GM12878 (cell line): Measurements from ENCODE around the gene TP53I11. TPM values are rescaled to one million over a fixed set of nuclear protein-coding genes. Genes with fewer than 3 reads are reported as not detected.

Experiments used
- ATAC-seq: fragments of 200-7000 bp; cut with Tn5 transposase; 3 replicates; pipeline ENCODE4 v1.9.1; 2020; ENCODE audit warnings: mild to moderate bottlenecking, moderate library complexity
- BruUV-seq: library from RNA; stranded (reverse); fragments of 400-500 nt; replicated peaks from 2 replicates; lab custom pipeline; 2021; lab: Mats Ljungman, UMichigan
- CTCF ChIA-PET: fragments of 300-600 bp; sonication (Branson Sonifier 250); formaldehyde crosslinking; extraction: SDS; loops from one replicate; lab custom pipeline; 2021; ENCODE audit warnings: inconsistent platforms; lab: Yijun Ruan, JAX
- POLR2A ChIA-PET: fragments of 350-600 bp; formaldehyde crosslinking; extraction: SDS; loops from one replicate; lab custom pipeline; 2021; ENCODE audit warnings: inconsistent platforms; lab: Charles Lee
- RAD21 ChIA-PET: fragments of 300-600 bp; sonication (Branson Sonifier 250); formaldehyde crosslinking; loops from one replicate; lab custom pipeline; 2023; ENCODE audit warnings: antibody characterized with exemption; ENCODE audit not compliant: unreplicated experiment; lab: Charles Lee
- SMC1A ChIA-PET: fragments of 300-600 bp; sonication (Branson Sonifier 250); formaldehyde crosslinking; loops from one replicate; lab custom pipeline; 2023; ENCODE audit not compliant: unreplicated experiment, uncharacterized antibody; lab: Charles Lee
- DNase-seq: peaks from one replicate; pipeline ENCODE4 v3.0.0-alpha.2; 2011; ENCODE audit warnings: low read depth, low spot score
- FAIRE-seq: peaks from 3 replicates; lab custom pipeline; 2011; peaks lifted over from hg19 to GRCh38; lab: Jason Lieb, UNC
- H2AFZ ChIP-seq: 2 replicates; pipeline ENCODE4 v1.6.0; 2011; ENCODE audit warnings: low read depth, low read length, control low read depth; ENCODE audit not compliant: control insufficient read depth
- H3K27ac ChIP-seq: 2 replicates; pipeline ENCODE4 v1.5.1; 2011; ENCODE audit warnings: control low read depth; ENCODE audit not compliant: control insufficient read depth, insufficient read depth
- H3K27me3 ChIP-seq, 2 experiments: replicated peaks in 1 of 2; 2 replicates each; pipeline versions ENCODE4 v1.6.0 to v1.6.1; 2011; ENCODE audit warnings: low read length in 1 of 2; ENCODE audit not compliant: control insufficient read depth in 2 of 2, insufficient read depth in 2 of 2
- H3K36me3 ChIP-seq, 2 experiments: 2 replicates each; pipeline ENCODE4 v1.5.1; 2011; ENCODE audit warnings: low read length in 1 of 2; ENCODE audit not compliant: control insufficient read depth in 2 of 2, insufficient read depth in 2 of 2
- H3K4me1 ChIP-seq: 2 replicates; pipeline ENCODE4 v1.6.1; 2011; ENCODE audit warnings: mild to moderate bottlenecking, low read length, moderate library complexity, mixed read lengths; ENCODE audit not compliant: control insufficient read depth, insufficient read depth
- H3K4me2 ChIP-seq: 2 replicates; pipeline ENCODE4 v1.6.0; 2011; ENCODE audit warnings: control low read depth; ENCODE audit not compliant: control insufficient read depth, insufficient read depth
- H3K4me3 ChIP-seq: fragments of 200-600 bp; sonication (generic); 2 replicates; pipeline ENCODE4 v1.5.1; 2016
- H3K79me2 ChIP-seq: 2 replicates; pipeline ENCODE4 v1.6.0; 2011; ENCODE audit warnings: low read length; ENCODE audit not compliant: control insufficient read depth, insufficient read depth
- H3K9ac ChIP-seq: 2 replicates; pipeline ENCODE4 v1.8.0; 2011; ENCODE audit warnings: low read length, control low read depth, mixed read lengths; ENCODE audit not compliant: control insufficient read depth, insufficient read depth
- H3K9me3 ChIP-seq: replicated peaks from 3 replicates; pipeline ENCODE4 v1.5.1; 2011; ENCODE audit warnings: mild to moderate bottlenecking, low read length; ENCODE audit not compliant: control insufficient read depth, insufficient read depth
- H4K20me1 ChIP-seq: 2 replicates; pipeline ENCODE4 v1.6.0; 2011; ENCODE audit not compliant: control insufficient read depth, insufficient read depth
- CBX3 ChIP-seq: fragments of 200-600 bp; sonication (generic); IDR thresholded peaks from 2 replicates; pipeline ENCODE4 v1.6.1; 2016; ENCODE audit warnings: low read depth, borderline replicate concordance
- EED ChIP-seq: sonication (generic); IDR thresholded peaks from 2 replicates; pipeline ENCODE4 v1.6.1; 2016; ENCODE audit warnings: antibody characterized with exemption, low read depth
- EGR1 ChIP-seq, 2 experiments: IDR thresholded peaks; 1 replicate in 1 of 2; 2 replicates in 1 of 2; pipeline ENCODE4 v1.6.1; 2011 to 2012; ENCODE audit warnings: low read depth in 2 of 2, low read length in 2 of 2, borderline replicate concordance in 1 of 2, mild to moderate bottlenecking in 1 of 2, moderate library complexity in 1 of 2
- ELK1 ChIP-seq: IDR thresholded peaks from 2 replicates; pipeline ENCODE4 v1.6.1; 2012; ENCODE audit warnings: low read depth, low read length, improper control_type of control experiment
- ESRRA ChIP-seq: IDR thresholded peaks from 2 replicates; pipeline ENCODE4 v1.6.1; 2012; ENCODE audit warnings: mild to moderate bottlenecking, low read length, improper control_type of control experiment
- KDM1A ChIP-seq: fragments of 200-600 bp; sonication (generic); IDR thresholded peaks from 2 replicates; pipeline ENCODE4 v1.6.1; 2016; ENCODE audit warnings: borderline replicate concordance
- KLF5 ChIP-seq: fragments of 450-650 bp; IDR thresholded peaks from 2 replicates; pipeline ENCODE4 v1.6.1; 2014; ENCODE audit warnings: mild to moderate bottlenecking; ENCODE audit not compliant: partially characterized antibody
- POLR2AphosphoS2 ChIP-seq: IDR thresholded peaks from 2 replicates; pipeline ENCODE4 v1.6.1; 2011; ENCODE audit warnings: low read depth, mild to moderate bottlenecking, low read length, improper control_type of control experiment, moderate library complexity
- POLR2AphosphoS5 ChIP-seq: IDR thresholded peaks from 2 replicates; pipeline ENCODE4 v1.6.1; 2011; ENCODE audit warnings: mild to moderate bottlenecking, low read length, inconsistent platforms
- RFX5 ChIP-seq: IDR thresholded peaks from 2 replicates; pipeline ENCODE4 v1.6.1; 2011; ENCODE audit warnings: low read depth, low read length, improper control_type of control experiment
- SIN3A ChIP-seq: IDR thresholded peaks from 2 replicates; pipeline ENCODE4 v1.6.1; 2012; ENCODE audit warnings: low read depth, low read length, improper control_type of control experiment
- SP1 ChIP-seq: IDR thresholded peaks from one replicate; pipeline ENCODE4 v1.6.1; 2011; ENCODE audit warnings: low read depth, low read length
- TCF3 ChIP-seq: IDR thresholded peaks from 2 replicates; pipeline ENCODE4 v1.6.1; 2012; ENCODE audit warnings: low read depth, mild to moderate bottlenecking, low read length, borderline replicate concordance; ENCODE audit not compliant: insufficient read depth
- USF2 ChIP-seq: IDR thresholded peaks from 2 replicates; pipeline ENCODE4 v1.6.1; 2011; ENCODE audit warnings: low read depth, low read length, improper control_type of control experiment, borderline replicate concordance
- ZNF274 ChIP-seq: IDR thresholded peaks from one replicate; pipeline ENCODE4 v1.8.0; 2011; ENCODE audit not compliant: insufficient read length, insufficient read depth
- WGBS: methylation state at CpG from one replicate; pipeline ENCODE4 v1.1.6; 2016; ENCODE audit warnings: low lambda C conversion rate; ENCODE audit not compliant: insufficient replicate concordance, insufficient coverage; ENCODE audit errors: missing lambda C conversion rate; 5-methylcytosine and 5-hydroxymethylcytosine counted together
- in situ Hi-C: fragments of 300-500 bp; cut with MboI; formaldehyde crosslinking; loops from 9 replicates; pipeline ENCODE4 v1.14.3; 2018; ENCODE audit warnings: mixed read lengths
- intact Hi-C: fragments of 100-400 bp; cut with micrococcal nuclease; formaldehyde crosslinking; loops from one replicate; pipeline ENCODE4 v1.14.2; 2022; ENCODE audit not compliant: unreplicated experiment
- polyA plus RNA-seq, 11 experiments: library from polyadenylated mRNA; depleted of rRNA in 4 of 11; unstranded in 6 of 11; stranded (reverse) in 5 of 11; fragments of >200 nt; fragmentation: Nextera tagmentation in 4 of 11; fragmentation: Illumina TruSeq in 1 of 11; extraction: Ambion mirVana in 4 of 11; extraction: Trizol in 1 of 11; gene quantifications; 1 replicate in 1 of 11; 2 replicates in 10 of 11; pipeline versions ENCODE4 v1.2.1 to v1.2.3, GENCODE V29; 2011 to 2016; ENCODE audit warnings: inconsistent platforms in 2 of 11, missing spikeins in 2 of 11, low read depth in 1 of 11
- total RNA-seq, 4 experiments: library from RNA; depleted of rRNA in 3 of 4; stranded (reverse); fragments of >200 nt in 3 of 4; fragmentation: Illumina TruSeq in 1 of 4; extraction: Trizol in 1 of 4; gene quantifications; 2 replicates each; pipeline versions ENCODE4 v1.2.1 to v1.2.3, GENCODE V29; 2013 to 2021

Gene TP53I11
- total and polyA plus RNA-seq, 10 of the 15 experiments (the other 5 are each of a cell fraction or from before 2014, with no cell fraction given): 0.03 to 0.28 (median 0.17) TPM; not detected in 3

GRCh38 chr11:44957776-44958564, 7.3 kb upstream of the TP53I11 start:
- no peak overlapping the region for H3K4me3 ChIP-seq
- no peak for FAIRE-seq
- H2AFZ ChIP-seq: no peak overlapping the region
- no peak for ATAC-seq
- ChIA-PET SMC1A (no interaction called here), POLR2A (no interaction called here), CTCF (interaction anchor here (0.6 to 1.8 kb wide), 2 partner anchors 22 to 23 kb away, joined by 3 to 5 read pairs; no protein-coding TSS in a partner anchor), RAD21 (no interaction called here)
- no peak overlapping the region for H3K4me2 ChIP-seq
- WGBS: 6% methylated on average over 8 of the region's 8 CpGs
- no peak for DNase-seq
- no peaks in the 10 kb centered on the region for H4K20me1 ChIP-seq
- H3K9ac ChIP-seq: no peak overlapping the region
- BruUV-seq: no TSS peak
- no peaks in the 10 kb centered on the region for H3K79me2 ChIP-seq
- peaks cover 0 to 8% of the 10 kb centered on the region in 2 experiments; a peak in 3 of 4 replicates for H3K27me3 ChIP-seq
- no peak for TF ChIP-seq POLR2AphosphoS5
- TF ChIP-seq KLF5: no peak
- no peak for TF ChIP-seq EED
- no peak for TF ChIP-seq ESRRA
- no peak for TF ChIP-seq ZNF274
- no peak for TF ChIP-seq KDM1A
- no peak for TF ChIP-seq ELK1
- no peak for TF ChIP-seq CBX3
- TF ChIP-seq RFX5: no peak
- no peak for TF ChIP-seq SP1
- TF ChIP-seq EGR1 (IDR thresholded peaks at IDR 0.05; ENCODE audit: borderline replicate concordance in 1 of 2, low read depth in 2 of 2, low read length in 2 of 2): no peak
- no peak for TF ChIP-seq SIN3A
- no peak for TF ChIP-seq USF2
- no peak for TF ChIP-seq TCF3
- TF ChIP-seq POLR2AphosphoS2: no peak
- H3K27ac ChIP-seq: no peak overlapping the region
- no peaks in the 10 kb centered on the region for H3K9me3 ChIP-seq
- no peaks in the 10 kb centered on the region for H3K4me1 ChIP-seq
- no peaks in the 10 kb centered on the region for H3K36me3 ChIP-seq
- intact Hi-C loops (no loop called here), in situ Hi-C loops (no loop called here)
